GM23338 (cell line): ENCODE data around the gene TMEM176B. TPM values are rescaled to one million over a fixed set of nuclear protein-coding genes. Genes with fewer than 3 reads are reported as not detected.
A peak's percentile ranks its signal among the peaks of the same experiment; 100 is the strongest.

Experiments used
- ATAC-seq: fragments of 200-7000 bp; cut with Tn5 transposase; 3 replicates; pipeline ENCODE4 v1.9.1; 2020
- DNase-seq: peaks from one replicate; pipeline ENCODE4 v3.0.0-alpha.2; 2015; ENCODE audit warnings: low spot score
- H2AFZ ChIP-seq: fragments of 200-600 bp; sonication (generic); 2 replicates; pipeline ENCODE4 v1.8.0; 2016; ENCODE audit warnings: antibody characterized with exemption, mild to moderate bottlenecking, moderate library complexity
- H3F3A ChIP-seq: fragments of 200-600 bp; sonication (generic); replicated peaks from 2 replicates; pipeline ENCODE4 v1.8.0; 2017; ENCODE audit warnings: antibody characterized with exemption, mixed run types, low read depth
- H3K27ac ChIP-seq: fragments of 200-600 bp; sonication (generic); 2 replicates; pipeline ENCODE4 v1.6.1; 2016; ENCODE audit warnings: low read depth
- H3K27me3 ChIP-seq: fragments of 200-600 bp; sonication (generic); 2 replicates; pipeline ENCODE4 v1.8.0; 2016; ENCODE audit warnings: mild to moderate bottlenecking, mixed run types, moderate library complexity; ENCODE audit not compliant: insufficient read depth
- H3K36me3 ChIP-seq: fragments of 200-600 bp; sonication (generic); 2 replicates; pipeline ENCODE4 v1.8.0; 2016; ENCODE audit warnings: mild to moderate bottlenecking; ENCODE audit not compliant: insufficient read depth
- H3K4me1 ChIP-seq: fragments of 200-600 bp; sonication (generic); 2 replicates; pipeline ENCODE4 v1.8.0; 2016; ENCODE audit warnings: mild to moderate bottlenecking, moderate library complexity; ENCODE audit not compliant: insufficient read depth
- H3K4me2 ChIP-seq: fragments of 200-600 bp; sonication (generic); 2 replicates; pipeline ENCODE4 v1.7.1; 2017; ENCODE audit warnings: mixed run types
- H3K4me3 ChIP-seq: fragments of 200-600 bp; sonication (generic); 2 replicates; pipeline ENCODE4 v1.6.1; 2016; ENCODE audit warnings: mixed run types
- H3K79me2 ChIP-seq: fragments of 200-600 bp; sonication (generic); replicated peaks from 2 replicates; pipeline ENCODE4 v1.8.0; 2017; ENCODE audit warnings: mild to moderate bottlenecking; ENCODE audit not compliant: insufficient read depth
- H3K9me2 ChIP-seq: fragments of 200-600 bp; sonication (generic); 2 replicates; pipeline ENCODE4 v1.8.0; 2017; ENCODE audit not compliant: insufficient read depth
- H4K20me1 ChIP-seq: fragments of 200-600 bp; sonication (generic); replicated peaks from 2 replicates; pipeline ENCODE4 v1.8.0; 2017; ENCODE audit warnings: mild to moderate bottlenecking; ENCODE audit not compliant: insufficient read depth
- H3K27ac Mint-ChIP-seq: 2 replicates; pipeline ENCODE4 v1.8.0; 2020; ENCODE audit warnings: inconsistent platforms, mild to moderate bottlenecking, moderate library complexity, mixed read lengths
- H3K27me3 Mint-ChIP-seq: 3 replicates; pipeline ENCODE4 v1.8.0; 2022; ENCODE audit warnings: low read depth, mild to moderate bottlenecking, moderate library complexity, mixed read lengths, inconsistent platforms; ENCODE audit not compliant: insufficient read depth, poor library complexity
- H3K36me3 Mint-ChIP-seq: 3 replicates; pipeline ENCODE4 v1.8.0; 2021; ENCODE audit warnings: low read depth, mild to moderate bottlenecking, inconsistent platforms, moderate library complexity, mixed read lengths
- H3K4me1 Mint-ChIP-seq: 3 replicates; pipeline ENCODE4 v1.8.0; 2020; ENCODE audit warnings: mild to moderate bottlenecking, inconsistent platforms, mixed read lengths
- H3K4me3 Mint-ChIP-seq: 3 replicates; pipeline ENCODE4 v1.8.0; 2021; ENCODE audit warnings: moderate library complexity, mild to moderate bottlenecking, inconsistent platforms, mixed read lengths
- H3K9me3 Mint-ChIP-seq: 3 replicates; pipeline ENCODE4 v1.8.0; 2020; ENCODE audit warnings: moderate library complexity, mild to moderate bottlenecking, inconsistent platforms, mixed read lengths
- ETS1 ChIP-seq: IDR thresholded peaks from 2 replicates; pipeline ENCODE4 v1.6.1; 2016; ENCODE audit warnings: antibody characterized with exemption
- JUNB ChIP-seq: IDR thresholded peaks from one replicate; pipeline ENCODE4 v1.6.1; 2016; ENCODE audit warnings: antibody characterized with exemption; ENCODE audit not compliant: unreplicated experiment
- polyA plus RNA-seq: library from polyadenylated mRNA; unstranded; fragments of >200 nt; fragmentation: Nextera tagmentation; extraction: Ambion mirVana; gene quantifications from 2 replicates; pipeline ENCODE4 v1.2.1, GENCODE V29; 2016
- total RNA-seq: library from RNA; depleted of rRNA; stranded (reverse); fragments of >200 nt; shearing (Covaris generic); gene quantifications from 2 replicates; pipeline ENCODE4 v1.2.3, GENCODE V29; 2014
- TF ChIP-seq, protein P1 (sequence below): fragments of 250-450 bp; sonication (Bioruptor Pico); IDR thresholded peaks from 2 replicates; pipeline ENCODE4 v1.5.0; 2020; ENCODE audit warnings: mild to moderate bottlenecking, moderate library complexity

TMEM176B gene
- total and polyA plus RNA-seq, 2 experiments from 2014 or later = 0.35 to 0.42 TPM

DNA sequence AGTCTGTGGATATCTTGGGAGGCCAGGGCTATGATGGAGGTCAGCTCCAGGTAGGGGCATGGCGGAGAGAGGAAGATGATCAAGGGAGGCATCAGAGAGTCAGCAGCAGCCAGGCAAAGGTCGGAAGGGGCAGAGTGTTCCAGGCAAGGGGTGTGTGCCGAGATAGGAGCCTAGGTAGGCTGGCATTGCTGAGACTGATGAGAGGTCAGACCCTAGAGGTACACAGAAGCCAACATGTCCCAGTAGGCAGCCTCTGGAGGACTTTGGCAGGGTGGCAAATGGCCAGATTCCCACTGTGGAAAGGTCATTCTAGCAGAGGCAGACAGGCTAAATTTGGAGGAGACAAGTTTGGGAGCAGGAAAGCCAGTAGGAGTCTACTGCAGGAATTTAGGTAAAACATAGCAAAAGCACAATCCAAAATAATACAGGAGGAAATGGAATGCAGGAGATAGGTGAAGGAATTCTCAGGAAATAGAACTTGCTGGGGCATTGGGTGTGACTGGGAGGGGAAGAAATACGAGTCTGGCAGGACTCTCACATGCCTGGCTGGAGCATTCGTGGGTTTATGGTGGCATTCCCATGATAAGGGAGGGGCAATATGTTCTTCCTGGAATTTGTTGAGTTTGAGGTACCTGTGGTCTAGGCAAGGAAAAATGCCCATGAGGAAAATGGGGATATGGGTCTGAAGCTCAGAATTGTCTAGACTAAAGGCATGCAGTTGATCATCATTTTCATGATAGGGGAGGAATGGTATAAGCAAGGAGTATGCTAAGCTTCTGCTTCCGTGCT lies 26.1 kb upstream of the TMEM176B start (continued):
- TF ChIP-seq, protein P1, sequence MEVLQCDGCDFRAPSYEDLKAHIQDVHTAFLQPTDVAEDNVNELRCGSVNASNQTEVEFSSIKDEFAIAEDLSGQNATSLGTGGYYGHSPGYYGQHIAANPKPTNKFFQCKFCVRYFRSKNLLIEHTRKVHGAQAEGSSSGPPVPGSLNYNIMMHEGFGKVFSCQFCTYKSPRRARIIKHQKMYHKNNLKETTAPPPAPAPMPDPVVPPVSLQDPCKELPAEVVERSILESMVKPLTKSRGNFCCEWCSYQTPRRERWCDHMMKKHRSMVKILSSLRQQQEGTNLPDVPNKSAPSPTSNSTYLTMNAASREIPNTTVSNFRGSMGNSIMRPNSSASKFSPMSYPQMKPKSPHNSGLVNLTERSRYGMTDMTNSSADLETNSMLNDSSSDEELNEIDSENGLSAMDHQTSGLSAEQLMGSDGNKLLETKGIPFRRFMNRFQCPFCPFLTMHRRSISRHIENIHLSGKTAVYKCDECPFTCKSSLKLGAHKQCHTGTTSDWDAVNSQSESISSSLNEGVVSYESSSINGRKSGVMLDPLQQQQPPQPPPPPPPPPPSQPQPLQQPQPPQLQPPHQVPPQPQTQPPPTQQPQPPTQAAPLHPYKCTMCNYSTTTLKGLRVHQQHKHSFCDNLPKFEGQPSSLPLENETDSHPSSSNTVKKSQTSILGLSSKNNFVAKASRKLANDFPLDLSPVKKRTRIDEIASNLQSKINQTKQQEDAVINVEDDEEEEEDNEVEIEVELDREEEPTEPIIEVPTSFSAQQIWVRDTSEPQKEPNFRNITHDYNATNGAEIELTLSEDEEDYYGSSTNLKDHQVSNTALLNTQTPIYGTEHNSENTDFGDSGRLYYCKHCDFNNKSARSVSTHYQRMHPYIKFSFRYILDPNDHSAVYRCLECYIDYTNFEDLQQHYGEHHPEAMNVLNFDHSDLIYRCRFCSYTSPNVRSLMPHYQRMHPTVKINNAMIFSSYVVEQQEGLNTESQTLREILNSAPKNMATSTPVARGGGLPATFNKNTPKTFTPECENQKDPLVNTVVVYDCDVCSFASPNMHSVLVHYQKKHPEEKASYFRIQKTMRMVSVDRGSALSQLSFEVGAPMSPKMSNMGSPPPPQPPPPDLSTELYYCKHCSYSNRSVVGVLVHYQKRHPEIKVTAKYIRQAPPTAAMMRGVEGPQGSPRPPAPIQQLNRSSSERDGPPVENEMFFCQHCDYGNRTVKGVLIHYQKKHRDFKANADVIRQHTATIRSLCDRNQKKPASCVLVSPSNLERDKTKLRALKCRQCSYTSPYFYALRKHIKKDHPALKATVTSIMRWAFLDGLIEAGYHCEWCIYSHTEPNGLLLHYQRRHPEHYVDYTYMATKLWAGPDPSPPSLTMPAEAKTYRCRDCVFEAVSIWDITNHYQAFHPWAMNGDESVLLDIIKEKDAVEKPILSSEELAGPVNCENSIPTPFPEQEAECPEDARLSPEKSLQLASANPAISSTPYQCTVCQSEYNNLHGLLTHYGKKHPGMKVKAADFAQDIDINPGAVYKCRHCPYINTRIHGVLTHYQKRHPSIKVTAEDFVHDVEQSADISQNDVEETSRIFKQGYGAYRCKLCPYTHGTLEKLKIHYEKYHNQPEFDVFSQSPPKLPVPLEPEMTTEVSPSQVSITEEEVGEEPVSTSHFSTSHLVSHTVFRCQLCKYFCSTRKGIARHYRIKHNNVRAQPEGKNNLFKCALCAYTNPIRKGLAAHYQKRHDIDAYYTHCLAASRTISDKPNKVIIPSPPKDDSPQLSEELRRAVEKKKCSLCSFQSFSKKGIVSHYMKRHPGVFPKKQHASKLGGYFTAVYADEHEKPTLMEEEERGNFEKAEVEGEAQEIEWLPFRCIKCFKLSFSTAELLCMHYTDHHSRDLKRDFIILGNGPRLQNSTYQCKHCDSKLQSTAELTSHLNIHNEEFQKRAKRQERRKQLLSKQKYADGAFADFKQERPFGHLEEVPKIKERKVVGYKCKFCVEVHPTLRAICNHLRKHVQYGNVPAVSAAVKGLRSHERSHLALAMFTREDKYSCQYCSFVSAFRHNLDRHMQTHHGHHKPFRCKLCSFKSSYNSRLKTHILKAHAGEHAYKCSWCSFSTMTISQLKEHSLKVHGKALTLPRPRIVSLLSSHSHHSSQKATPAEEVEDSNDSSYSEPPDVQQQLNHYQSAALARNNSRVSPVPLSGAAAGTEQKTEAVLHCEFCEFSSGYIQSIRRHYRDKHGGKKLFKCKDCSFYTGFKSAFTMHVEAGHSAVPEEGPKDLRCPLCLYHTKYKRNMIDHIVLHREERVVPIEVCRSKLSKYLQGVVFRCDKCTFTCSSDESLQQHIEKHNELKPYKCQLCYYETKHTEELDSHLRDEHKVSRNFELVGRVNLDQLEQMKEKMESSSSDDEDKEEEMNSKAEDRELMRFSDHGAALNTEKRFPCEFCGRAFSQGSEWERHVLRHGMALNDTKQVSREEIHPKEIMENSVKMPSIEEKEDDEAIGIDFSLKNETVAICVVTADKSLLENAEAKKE (CRISPR knock-in tag) = no peak
- no peak for TF ChIP-seq ETS1

GRCh38 chr7:150824379-150825177 lies 24.4 kb upstream of the TMEM176B start:
- Histone ChIP-seq H3K79me2 (no peaks in the 10 kb centered on the region), H3K27ac (no peak overlapping the region), H3K4me3 (no peak overlapping the region), H3K36me3 (no peaks in the 10 kb centered on the region; the same call in 1 of the 2 replicates), H3K4me2 (no peak overlapping the region), H3K4me1 (no peaks in the 10 kb centered on the region), H4K20me1 (no peaks in the 10 kb centered on the region), H3K9me2 (no peaks in the 10 kb centered on the region), H3F3A (no peaks in the 10 kb centered on the region), H2AFZ (peak overlapping the region; percentile 74; the same call in 1 of the 2 replicates), H3K27me3 (no peaks in the 10 kb centered on the region)
- H3K4me1 Mint-ChIP-seq = peaks cover 14% of the 10 kb centered on the region; the same call in 2 of the 3 replicates
- H3K9me3 Mint-ChIP-seq = no peaks in the 10 kb centered on the region
- H3K36me3 Mint-ChIP-seq = no peaks in the 10 kb centered on the region; the same call in 2 of the 3 replicates
- no peak for TF ChIP-seq JUNB
- peak; percentile 60 for ATAC-seq
- no peak overlapping the region for H3K4me3 Mint-ChIP-seq
- H3K27me3 Mint-ChIP-seq = peaks cover 6% of the 10 kb centered on the region
- H3K27ac Mint-ChIP-seq = no peak overlapping the region
- DNase-seq = peak; percentile 35
